ENCODE measurements around the gene RPS6KA2. TPM values are rescaled to one million over a fixed set of nuclear protein-coding genes. Genes with fewer than 3 reads are reported as not detected.

The RPS6KA2 gene
- total RNA-seq, 4 donors from 2014 or later, result 55.4 to 119 (median 76.4) TPM

GRCh38 chr6:166595061-166595780, 31.8 kb downstream of the RPS6KA2 start:
- Histone ChIP-seq H3K9me3 (no peaks in the 10 kb centered on the region), H3K36me3 (no peaks in the 10 kb centered on the region), H3K27ac (peak overlapping the region in 3 of 4 donors; percentile 3 to 78 (median 74)), H3K27me3 (no peaks in the 10 kb centered on the region), H3K4me3 (no peak overlapping the region), H3K4me1 (peaks cover 3 to 42% (median 17%) of the 10 kb centered on the region in 3 donors)
- 63 to 65% methylated on average over 6 to 7 of the region's 13 CpGs for WGBS, 2 donors (ENCODE audit: low coverage in 1 of 2)
- no peak for TF ChIP-seq POLR2A (IDR thresholded peaks at IDR 0.05)
- peak; percentile 33 for TF ChIP-seq POLR2AphosphoS5 (IDR thresholded peaks at IDR 0.05)
- TF ChIP-seq EP300 (IDR thresholded peaks at IDR 0.05), result no peak
- no peak for TF ChIP-seq CTCF (IDR thresholded peaks at IDR 0.05)
- peak; percentile 71 for ATAC-seq

GRCh38 chr6:166592821-166593220, 34.2 kb downstream of the RPS6KA2 start:
- Histone ChIP-seq H3K4me1 (peaks cover 0 to 43% (median 13%) of the 10 kb centered on the region in 3 donors), H3K27me3 (no peaks in the 10 kb centered on the region), H3K27ac (no peak overlapping the region), H3K9me3 (no peaks in the 10 kb centered on the region), H3K36me3 (no peaks in the 10 kb centered on the region), H3K4me3 (no peak overlapping the region)
- ATAC-seq, result no peak
- 93 to 95% methylated on average over 2 to 9 of the region's 9 CpGs for WGBS, 2 donors (ENCODE audit: low coverage in 1 of 2)
- no peak for TF ChIP-seq CTCF (IDR thresholded peaks at IDR 0.05)
- TF ChIP-seq EP300 (IDR thresholded peaks at IDR 0.05), result no peak
- TF ChIP-seq POLR2AphosphoS5 (IDR thresholded peaks at IDR 0.05), result no peak
- no peak for TF ChIP-seq POLR2A (IDR thresholded peaks at IDR 0.05)

- Histone ChIP-seq H3K27me3 (no peaks in the 10 kb centered on the region), H3K9me3 (no peaks in the 10 kb centered on the region), H3K4me3 (no peak overlapping the region), H3K36me3 (no peaks in the 10 kb centered on the region), H3K27ac (no peak overlapping the region), H3K4me1 (peaks cover 0 to 39% (median 12%) of the 10 kb centered on the region in 3 donors)
- WGBS, 2 donors (ENCODE audit: low coverage in 1 of 2), result 69 to 91% methylated on average over 2 to 5 of the region's 7 CpGs
- TF ChIP-seq EP300 (IDR thresholded peaks at IDR 0.05) (no peak), POLR2A (IDR thresholded peaks at IDR 0.05) (no peak), CTCF (IDR thresholded peaks at IDR 0.05) (no peak), POLR2AphosphoS5 (IDR thresholded peaks at IDR 0.05) (no peak)
- no peak for ATAC-seq
These were observed 35.0 kb downstream of the RPS6KA2 start for GRCh38 chr6:166591961-166592520.

GRCh38 chr6:166591026-166591425, 36.0 kb downstream of the RPS6KA2 start:
- no peaks in the 10 kb centered on the region for H3K9me3 ChIP-seq
- H3K27ac ChIP-seq, result no peak overlapping the region
- H3K36me3 ChIP-seq, result no peaks in the 10 kb centered on the region
- no peaks in the 10 kb centered on the region for H3K27me3 ChIP-seq
- H3K4me1 ChIP-seq, result peaks cover 0 to 34% (median 12%) of the 10 kb centered on the region in 3 donors
- no peak for ATAC-seq
- no peak for TF ChIP-seq POLR2A (IDR thresholded peaks at IDR 0.05)
- TF ChIP-seq EP300 (IDR thresholded peaks at IDR 0.05), result no peak
- TF ChIP-seq POLR2AphosphoS5 (IDR thresholded peaks at IDR 0.05), result no peak
- TF ChIP-seq CTCF (IDR thresholded peaks at IDR 0.05), result no peak
- 96% methylated on average over 3 of the region's 11 CpGs; no CpG with 5 or more reads in 1 of the 2 donors for WGBS, 2 donors (ENCODE audit: low coverage in 1 of 2)
- no peak overlapping the region for H3K4me3 ChIP-seq

Measured in gastroesophageal sphincter (tissue), 4 donors.